ENCODE results near the gene DUSP28. TPM values are rescaled to one million over a fixed set of nuclear protein-coding genes. Genes with fewer than 3 reads are reported as not detected.

The DUSP28 gene
- total RNA-seq, 1 experiment from 2014 or later = 2.2 TPM

GRCh38 chr2:240586198-240586918, 26.2 kb downstream of the DUSP28 start, which contains the start of gene CAPN10:
Gene CAPN10 (plus strand): TSS chr2:240586734. CDS start chr2:240586912, 178 bp downstream.
- Mint-ChIP-seq H3K27ac (ENCODE audit: unreplicated experiment) (peak within 1 kb of the TSS; percentile 71), H3K9me3 (ENCODE audit: unreplicated experiment) (no peaks in the 10 kb centered on the region), H3K4me1 (ENCODE audit: low read depth, unreplicated experiment) (peaks cover 16% of the 10 kb centered on the region), H3K27me3 (ENCODE audit: insufficient read depth, unreplicated experiment) (no peaks in the 10 kb centered on the region), H3K36me3 (ENCODE audit: insufficient read depth, unreplicated experiment) (peaks cover 4% of the 10 kb centered on the region), H3K4me3 (ENCODE audit: unreplicated experiment) (peak within 1 kb of the TSS; percentile 89)
- no peaks in the 10 kb centered on the region for H3K9me3 ChIP-seq
- ChIA-PET POLR2A (interaction anchor here (1.0 to 3.6 kb wide), 4 partner anchors 17 to 26 kb away, joined by 5 to 31 read pairs (median 10); partner anchors contain the start of gene DUSP28), CTCF (interaction anchor here (0.6 to 1.9 kb wide), 8 partner anchors 10 to 78 kb away, joined by 3 to 25 read pairs (median 4); partner anchors contain the start of gene DUSP28)
- TF ChIP-seq CTCF (IDR thresholded peaks at IDR 0.05; ENCODE audit: insufficient read depth in 1 of 2, low read depth in 1 of 2, low read length in 1 of 2, severe bottlenecking in 1 of 2, unreplicated experiment in 1 of 2) = no peak
- intact Hi-C loops (cut with micrococcal nuclease; ENCODE audit: unreplicated experiment) = loop anchor here (1.0 kb wide), 1 partner anchor 18 kb away; no protein-coding TSS in a partner anchor
- H3K27me3 ChIP-seq (replicated peaks; ENCODE audit: control insufficient read depth, insufficient read depth, low read length) = no peaks in the 10 kb centered on the region
- H3K36me3 ChIP-seq (ENCODE audit: control insufficient read depth, insufficient read depth, low read length) = no peaks in the 10 kb centered on the region
- peak; percentile 93 to 94 for DNase-seq
- peak within 1 kb of the TSS; percentile 71 for H3K4me3 ChIP-seq (ENCODE audit: low read depth, low read length)
- BruUV-seq (replicated peaks) = no TSS peak
- no peaks in the 10 kb centered on the region for H3K4me1 ChIP-seq

GRCh38 chr2:240586919-240587800, 27.0 kb downstream of the DUSP28 start:
- intact Hi-C loops (cut with micrococcal nuclease; ENCODE audit: unreplicated experiment) = loop anchor here (1.0 kb wide), 1 partner anchor 17 kb away; no protein-coding TSS in a partner anchor
- CTCF ChIA-PET = interaction anchor here (0.6 to 1.9 kb wide), 7 partner anchors 10 to 79 kb away, joined by 3 to 25 read pairs (median 4); partner anchors contain the start of gene DUSP28
- peaks cover 16% of the 10 kb centered on the region for H3K4me1 Mint-ChIP-seq (ENCODE audit: low read depth, unreplicated experiment)
- Histone ChIP-seq H3K9me3 (no peaks in the 10 kb centered on the region), H3K4me1 (no peaks in the 10 kb centered on the region), H3K27me3 (replicated peaks; ENCODE audit: control insufficient read depth, insufficient read depth, low read length) (no peaks in the 10 kb centered on the region), H3K4me3 (ENCODE audit: low read depth, low read length) (peak overlapping the region; percentile 71), H3K36me3 (ENCODE audit: control insufficient read depth, insufficient read depth, low read length) (no peaks in the 10 kb centered on the region)
- DNase-seq = peak in 1 of 2 experiments; percentile 43
- TSS peak; percentile 48 for BruUV-seq (replicated peaks)
- peaks cover 4% of the 10 kb centered on the region for H3K36me3 Mint-ChIP-seq (ENCODE audit: insufficient read depth, unreplicated experiment)
- H3K27me3 Mint-ChIP-seq (ENCODE audit: insufficient read depth, unreplicated experiment) = no peaks in the 10 kb centered on the region
- no peaks in the 10 kb centered on the region for H3K9me3 Mint-ChIP-seq (ENCODE audit: unreplicated experiment)
- H3K4me3 Mint-ChIP-seq (ENCODE audit: unreplicated experiment) = peak overlapping the region; percentile 89
- H3K27ac Mint-ChIP-seq (ENCODE audit: unreplicated experiment) = no peak overlapping the region
- POLR2A ChIA-PET = interaction anchor here (0.6 to 3.6 kb wide), 4 partner anchors 18 to 271 kb away, joined by 3 to 31 read pairs (median 10); partner anchors contain the start of gene DUSP28
- TF ChIP-seq CTCF (IDR thresholded peaks at IDR 0.05; ENCODE audit: insufficient read depth in 1 of 2, low read depth in 1 of 2, low read length in 1 of 2, severe bottlenecking in 1 of 2, unreplicated experiment in 1 of 2) = no peak
